Effector memory CD8-positive, alpha-beta T cell (primary cell): ENCODE measurements around the gene MED13L.

Experiments
- ATAC-seq: fragments of 150-1000 bp; cut with Tn5 transposase; replicated peaks from 2 replicates; pipeline ENCODE4 v1.10.0; 2021; ENCODE audit warnings: mild to moderate bottlenecking, moderate library complexity
- DNase-seq, 3 experiments: peaks; one replicate each; pipeline ENCODE4 v3.0.0; 2021
- H3K27ac Mint-ChIP-seq, 2 donors: one replicate each; pipeline ENCODE4 v1.8.0; 2022; ENCODE audit warnings: mild to moderate bottlenecking in 2 of 2, mixed read lengths in 2 of 2, moderate library complexity in 2 of 2
- H3K27me3 Mint-ChIP-seq, 2 donors: one replicate each; pipeline ENCODE4 v1.8.0; 2022; ENCODE audit warnings: mixed read lengths in 2 of 2
- H3K36me3 Mint-ChIP-seq: one replicate; pipeline ENCODE4 v1.8.0; 2022; ENCODE audit warnings: mild to moderate bottlenecking, moderate library complexity, mixed read lengths; ENCODE audit not compliant: insufficient read depth
- H3K4me1 Mint-ChIP-seq, 2 donors: one replicate each; pipeline ENCODE4 v1.8.0; 2022; ENCODE audit warnings: low read depth in 2 of 2, mixed read lengths in 2 of 2
- H3K4me3 Mint-ChIP-seq, 2 donors: one replicate each; pipeline ENCODE4 v1.8.0; 2022; ENCODE audit warnings: mild to moderate bottlenecking in 2 of 2, mixed read lengths in 2 of 2, moderate library complexity in 2 of 2
- H3K9me3 Mint-ChIP-seq, 2 donors: one replicate each; pipeline ENCODE4 v1.8.0; 2022; ENCODE audit warnings: mixed read lengths in 2 of 2

Gene MED13L

GRCh38 chr12:116024769-116025168, 252.7 kb downstream of the MED13L start:
- H3K4me1 Mint-ChIP-seq, result peaks cover 8 to 32% of the 10 kb centered on the region in 2 donors
- DNase-seq, result no peak
- no peaks in the 10 kb centered on the region for H3K9me3 Mint-ChIP-seq

GRCh38 chr12:116019415-116019814, 258.1 kb downstream of the MED13L start:
- H3K9me3 Mint-ChIP-seq, result no peaks in the 10 kb centered on the region
- no peak overlapping the region for H3K4me3 Mint-ChIP-seq
- H3K36me3 Mint-ChIP-seq, result peaks cover 35% of the 10 kb centered on the region
- DNase-seq, result no peak
- ATAC-seq, result no peak
- no peaks in the 10 kb centered on the region for H3K27me3 Mint-ChIP-seq
- peaks cover 0 to 14% of the 10 kb centered on the region in 2 donors for H3K4me1 Mint-ChIP-seq
- H3K27ac Mint-ChIP-seq, result peak overlapping the region in 1 of 2 donors; percentile 44

More at GRCh38 chr12:116024769-116025168, 252.7 kb downstream of the MED13L start:
- no peak for ATAC-seq
- H3K27me3 Mint-ChIP-seq, result no peaks in the 10 kb centered on the region
- H3K4me3 Mint-ChIP-seq, result no peak overlapping the region
- no peak overlapping the region for H3K27ac Mint-ChIP-seq
- peaks cover 6% of the 10 kb centered on the region for H3K36me3 Mint-ChIP-seq

- Mint-ChIP-seq H3K27me3 (no peaks in the 10 kb centered on the region), H3K36me3 (peaks cover 41% of the 10 kb centered on the region), H3K4me3 (no peak overlapping the region), H3K4me1 (peaks cover 0 to 13% of the 10 kb centered on the region in 2 donors), H3K27ac (no peak overlapping the region), H3K9me3 (no peaks in the 10 kb centered on the region)
- ATAC-seq (no peak), DNase-seq (no peak)
Observed at GRCh38 chr12:116018282-116018681, 259.2 kb downstream of the MED13L start.

GRCh38 chr12:116015525-116015924, 262.0 kb downstream of the MED13L start:
- no peak for DNase-seq
- peaks cover 64% of the 10 kb centered on the region for H3K36me3 Mint-ChIP-seq
- ATAC-seq, result peak; percentile 47

GRCh38 chr12:116012757-116013156, 264.7 kb downstream of the MED13L start:
- Mint-ChIP-seq H3K27me3 (no peaks in the 10 kb centered on the region), H3K4me3 (no peak overlapping the region), H3K27ac (no peak overlapping the region), H3K9me3 (no peaks in the 10 kb centered on the region), H3K36me3 (peaks cover 66% of the 10 kb centered on the region), H3K4me1 (no peaks in the 10 kb centered on the region)
- no peak for ATAC-seq
- no peak for DNase-seq

More at GRCh38 chr12:116015525-116015924, 262.0 kb downstream of the MED13L start:
- no peaks in the 10 kb centered on the region for H3K27me3 Mint-ChIP-seq
- H3K27ac Mint-ChIP-seq, result peak overlapping the region in 1 of 2 donors; percentile 1
- peaks cover 0 to 3% of the 10 kb centered on the region in 2 donors for H3K4me1 Mint-ChIP-seq
- no peaks in the 10 kb centered on the region for H3K9me3 Mint-ChIP-seq
- no peak overlapping the region for H3K4me3 Mint-ChIP-seq

- Mint-ChIP-seq H3K36me3 (peaks cover 74% of the 10 kb centered on the region), H3K27me3 (no peaks in the 10 kb centered on the region), H3K4me3 (no peak overlapping the region), H3K4me1 (no peaks in the 10 kb centered on the region), H3K9me3 (no peaks in the 10 kb centered on the region), H3K27ac (peak overlapping the region in 1 of 2 donors; percentile 30)
- ATAC-seq (no peak), DNase-seq (no peak)
Observed at GRCh38 chr12:116011217-116011616, 266.3 kb downstream of the MED13L start.

- Mint-ChIP-seq H3K27ac (peak overlapping the region in 1 of 2 donors; percentile 9), H3K27me3 (no peaks in the 10 kb centered on the region), H3K4me1 (no peaks in the 10 kb centered on the region), H3K4me3 (no peak overlapping the region), H3K9me3 (no peaks in the 10 kb centered on the region), H3K36me3 (peaks cover 80% of the 10 kb centered on the region)
- DNase-seq (no peak), ATAC-seq (no peak)
Observed at GRCh38 chr12:116010467-116010866, 267.0 kb downstream of the MED13L start.

- Mint-ChIP-seq H3K27ac (peak overlapping the region in 1 of 2 donors; percentile 9), H3K4me3 (no peak overlapping the region), H3K9me3 (no peaks in the 10 kb centered on the region), H3K36me3 (peaks cover 77% of the 10 kb centered on the region), H3K4me1 (no peaks in the 10 kb centered on the region), H3K27me3 (no peaks in the 10 kb centered on the region)
- DNase-seq, result no peak
- no peak for ATAC-seq
Observed at GRCh38 chr12:116009805-116010204, 267.7 kb downstream of the MED13L start.

GRCh38 chr12:116006141-116006540, 271.4 kb downstream of the MED13L start:
- Mint-ChIP-seq H3K9me3 (no peaks in the 10 kb centered on the region), H3K4me3 (no peak overlapping the region), H3K36me3 (peaks cover 68% of the 10 kb centered on the region), H3K27me3 (no peaks in the 10 kb centered on the region), H3K27ac (peak overlapping the region in 1 of 2 donors; percentile 16), H3K4me1 (no peaks in the 10 kb centered on the region)
- DNase-seq, result no peak
- ATAC-seq, result no peak

GRCh38 chr12:116002890-116003536, 274.5 kb downstream of the MED13L start:
- DNase-seq (no peak), ATAC-seq (no peak)
- H3K27me3 Mint-ChIP-seq, result no peaks in the 10 kb centered on the region
- H3K9me3 Mint-ChIP-seq, result no peaks in the 10 kb centered on the region
- H3K4me1 Mint-ChIP-seq, result no peaks in the 10 kb centered on the region
- H3K36me3 Mint-ChIP-seq, result peaks cover 46% of the 10 kb centered on the region
- H3K4me3 Mint-ChIP-seq, result no peak overlapping the region
- H3K27ac Mint-ChIP-seq, result peak overlapping the region in 1 of 2 donors; percentile 69

- no peaks in the 10 kb centered on the region for H3K9me3 Mint-ChIP-seq
Observed at GRCh38 chr12:116000252-116000651, 277.2 kb downstream of the MED13L start.

GRCh38 chr12:115999582-115999981, 277.9 kb downstream of the MED13L start:
- no peak for ATAC-seq
- Mint-ChIP-seq H3K9me3 (no peaks in the 10 kb centered on the region), H3K27me3 (no peaks in the 10 kb centered on the region), H3K27ac (peak overlapping the region; percentile 23 to 46), H3K4me1 (no peaks in the 10 kb centered on the region), H3K36me3 (peaks cover 40% of the 10 kb centered on the region), H3K4me3 (no peak overlapping the region)
- no peak for DNase-seq

More at GRCh38 chr12:116000252-116000651, 277.2 kb downstream of the MED13L start:
- ATAC-seq, result no peak
- H3K27ac Mint-ChIP-seq, result peak overlapping the region; percentile 23 to 46
- peaks cover 40% of the 10 kb centered on the region for H3K36me3 Mint-ChIP-seq
- no peak for DNase-seq
- H3K4me1 Mint-ChIP-seq, result no peaks in the 10 kb centered on the region
- no peak overlapping the region for H3K4me3 Mint-ChIP-seq
- H3K27me3 Mint-ChIP-seq, result no peaks in the 10 kb centered on the region

- Mint-ChIP-seq H3K27ac (peak overlapping the region in 1 of 2 donors; percentile 46), H3K36me3 (peaks cover 38% of the 10 kb centered on the region)
- ATAC-seq, result no peak
Observed at GRCh38 chr12:115998794-115999478, 278.6 kb downstream of the MED13L start.

GRCh38 chr12:115998119-115998633, 279.3 kb downstream of the MED13L start:
- H3K27me3 Mint-ChIP-seq, result no peaks in the 10 kb centered on the region
- peaks cover 40% of the 10 kb centered on the region for H3K36me3 Mint-ChIP-seq
- no peak overlapping the region for H3K4me3 Mint-ChIP-seq
- DNase-seq (peak; percentile 2 to 11 (median 6)), ATAC-seq (peak; percentile 43)
- no peak overlapping the region for H3K27ac Mint-ChIP-seq
- no peaks in the 10 kb centered on the region for H3K9me3 Mint-ChIP-seq
- H3K4me1 Mint-ChIP-seq, result no peaks in the 10 kb centered on the region

More at GRCh38 chr12:115998794-115999478, 278.6 kb downstream of the MED13L start:
- Mint-ChIP-seq H3K4me3 (no peak overlapping the region), H3K4me1 (no peaks in the 10 kb centered on the region), H3K27me3 (no peaks in the 10 kb centered on the region), H3K9me3 (no peaks in the 10 kb centered on the region)
- no peak for DNase-seq
